NCI-H460 (cell line): ENCODE results near the gene RNF19B. TPM values are rescaled to one million over a fixed set of nuclear protein-coding genes. Genes with fewer than 3 reads are reported as not detected.
"Not testable (repeated sequence)": the region's sequence is repeated elsewhere in the genome, so short reads cannot be mapped to it uniquely, and the experiment has no call there.

Experiments
- DNase-seq: peaks from one replicate; pipeline ENCODE4 v3.0.0-alpha.2; 2016; ENCODE audit warnings: low read depth; ENCODE audit errors: extremely low read depth
- total RNA-seq: library from RNA; depleted of rRNA; stranded (reverse); fragments of >200 nt; shearing (Covaris generic); gene quantifications from 2 replicates; pipeline ENCODE4 v1.2.3, GENCODE V29; 2014

RNF19B gene
- total RNA-seq, 1 experiment from 2014 or later: 12.9 TPM

DNA sequence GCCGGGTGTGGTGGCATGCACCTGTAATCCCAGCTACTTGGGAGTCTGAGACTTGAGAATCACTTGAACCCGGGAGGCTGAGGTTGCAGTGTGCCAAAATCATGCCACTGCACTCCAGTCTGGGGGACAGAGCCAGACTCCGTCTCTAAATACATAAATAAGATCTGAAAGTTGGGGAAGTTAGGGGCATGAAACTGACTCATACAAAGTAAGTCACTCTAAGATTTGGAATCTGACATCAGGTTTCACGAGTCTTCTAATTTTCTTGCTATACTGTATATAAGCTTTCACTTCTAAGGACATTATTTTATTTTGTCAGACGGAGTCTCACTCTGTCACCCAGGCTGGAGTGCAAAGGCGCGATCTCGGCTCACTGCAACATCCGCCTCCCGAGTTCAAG lies 30.1 kb downstream of the RNF19B start:
- no peak for DNase-seq

DNA sequence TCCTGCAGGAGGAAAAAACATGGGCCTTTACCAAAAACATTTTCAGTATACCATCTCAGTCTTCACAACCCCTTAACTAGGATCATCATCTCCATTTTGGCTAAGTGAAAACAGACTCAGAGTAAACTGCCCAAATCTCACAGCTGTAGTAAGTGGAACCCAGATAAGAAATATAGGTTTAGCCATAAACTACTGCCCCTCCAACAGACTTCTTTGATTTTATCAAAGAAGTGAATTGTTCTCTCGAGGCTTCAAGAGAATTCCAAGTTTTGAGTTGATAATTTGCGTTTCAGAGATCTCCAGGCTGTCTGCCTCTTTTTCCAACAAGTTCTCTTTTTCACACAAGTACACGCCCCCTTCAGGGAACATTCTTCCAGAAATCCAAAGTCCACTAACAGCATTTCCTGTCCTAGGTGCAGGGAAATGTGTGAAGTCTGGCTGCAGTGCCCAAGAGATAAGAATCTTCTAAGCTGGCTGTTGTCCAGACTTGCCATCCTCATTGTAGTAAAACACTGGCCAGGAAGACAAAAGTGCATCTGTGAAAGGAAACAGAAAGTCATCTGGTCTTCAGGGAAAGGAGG lies 30.8 kb downstream of the RNF19B start:
- no peak for DNase-seq

DNA sequence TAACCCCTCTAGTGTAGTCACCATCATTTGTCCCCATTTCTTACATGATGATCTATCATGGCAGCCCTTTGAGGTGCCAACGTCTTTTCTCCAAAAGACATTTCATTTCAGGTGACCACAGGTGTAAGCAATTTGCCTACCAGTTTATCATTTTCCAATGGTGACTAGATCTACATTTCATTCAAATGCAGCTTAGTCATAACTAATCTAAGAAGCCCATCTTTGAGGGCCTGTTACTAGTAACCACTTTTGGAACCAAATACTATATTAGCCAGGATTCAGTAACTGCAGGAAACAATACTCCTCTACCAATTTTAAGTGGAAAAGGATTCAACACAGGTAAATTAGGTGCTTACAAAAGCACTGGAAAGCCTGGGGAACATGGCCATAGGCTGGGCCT lies 32.8 kb downstream of the RNF19B start:
- DNase-seq: no peak

DNA sequence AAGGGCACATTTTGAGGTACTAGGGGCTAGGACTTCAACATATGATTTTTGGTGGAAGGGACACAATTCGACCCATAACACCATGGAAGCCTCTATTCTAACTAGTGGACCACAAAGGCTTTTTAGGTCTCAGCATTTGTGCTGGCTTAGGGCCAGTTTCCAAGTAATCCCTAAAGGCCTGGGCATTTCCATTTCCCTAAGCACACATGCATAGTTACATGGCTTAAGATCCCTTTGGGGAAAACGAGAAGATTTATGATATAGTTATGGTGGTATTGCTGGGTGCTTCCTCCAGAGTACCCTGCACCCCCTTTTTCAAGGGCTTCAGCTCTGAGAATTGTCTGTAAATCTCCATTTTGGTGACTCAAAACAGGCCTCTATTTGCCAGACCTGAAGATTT lies 35.2 kb downstream of the RNF19B start:
- DNase-seq: no peak

DNA sequence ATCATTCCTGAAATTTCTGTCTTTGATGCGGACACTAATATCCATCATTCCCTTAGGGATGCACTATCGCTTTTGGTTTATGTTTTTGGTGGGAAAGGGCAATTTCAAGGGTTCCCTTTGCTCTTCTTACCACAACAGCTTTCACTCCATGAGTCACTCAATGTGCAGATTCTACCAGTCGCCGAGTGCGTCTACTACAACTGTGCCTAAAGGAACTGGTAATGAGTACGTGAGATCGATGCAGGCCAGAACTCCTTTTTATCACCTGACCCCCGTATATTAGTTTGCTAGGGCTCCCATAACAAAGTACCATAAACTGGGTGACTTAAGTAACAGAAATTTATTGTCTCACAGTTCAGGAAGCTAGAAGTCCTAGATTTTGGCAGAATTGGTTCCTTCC lies 35.9 kb downstream of the RNF19B start:
- no peak for DNase-seq

DNA sequence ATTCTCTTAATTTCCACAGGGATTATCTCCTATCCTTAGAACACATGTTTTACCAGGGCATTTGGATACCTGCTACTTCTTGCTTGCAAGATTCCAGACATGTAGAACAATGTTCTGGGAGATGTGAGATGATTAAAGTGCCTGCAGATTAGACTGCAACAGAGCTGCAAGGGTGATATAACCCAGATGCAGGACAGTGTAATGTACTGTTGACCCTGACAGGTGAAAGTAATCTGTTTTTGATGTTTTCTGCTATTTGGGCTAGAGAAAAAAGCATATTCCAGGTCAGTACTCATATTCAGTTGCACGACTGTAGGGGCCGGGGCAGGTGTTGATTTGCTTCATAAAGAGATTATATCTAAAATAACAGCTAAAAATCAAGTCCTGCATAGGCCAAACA lies 36.3 kb downstream of the RNF19B start:
- no peak for DNase-seq

DNA sequence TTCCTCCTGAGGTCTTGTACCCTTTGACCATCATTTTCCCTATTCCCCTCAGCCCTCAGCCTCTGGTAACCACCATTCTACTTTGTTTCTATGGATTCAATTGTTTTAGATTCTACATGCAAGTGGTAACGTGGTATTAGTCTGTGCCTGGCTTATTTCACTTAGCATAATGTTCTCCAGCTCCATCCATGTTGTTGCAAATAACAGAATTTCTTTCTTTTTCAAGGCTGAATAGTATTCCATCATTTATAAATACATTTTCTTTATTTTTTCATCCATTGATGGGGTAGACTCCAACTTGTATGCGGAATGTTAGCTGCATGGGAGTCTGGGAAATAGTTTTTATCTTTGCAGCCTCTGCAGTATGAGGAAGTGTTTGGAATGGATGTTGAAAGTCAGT lies 37.2 kb downstream of the RNF19B start:
- DNase-seq: no peak

DNA sequence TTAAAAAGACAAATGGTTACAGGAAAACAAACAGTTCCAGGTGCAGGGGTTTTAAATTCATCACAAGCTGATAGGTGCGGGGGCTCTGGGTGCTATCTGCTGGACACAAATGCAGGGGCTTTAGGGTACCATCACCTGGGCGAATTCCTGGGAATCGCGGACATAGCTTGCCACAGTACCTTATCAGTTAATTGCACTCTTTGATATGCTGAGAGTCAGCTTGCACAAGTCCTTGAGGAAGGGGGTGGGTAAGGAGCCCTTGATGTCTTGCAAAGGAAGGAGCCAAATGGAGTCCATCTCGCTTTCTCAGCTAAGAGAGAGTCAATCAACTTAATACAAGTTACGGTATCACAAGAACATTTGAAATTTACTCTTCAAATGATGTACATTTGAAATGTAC lies 38.0 kb downstream of the RNF19B start:
- DNase-seq: no peak

DNA sequence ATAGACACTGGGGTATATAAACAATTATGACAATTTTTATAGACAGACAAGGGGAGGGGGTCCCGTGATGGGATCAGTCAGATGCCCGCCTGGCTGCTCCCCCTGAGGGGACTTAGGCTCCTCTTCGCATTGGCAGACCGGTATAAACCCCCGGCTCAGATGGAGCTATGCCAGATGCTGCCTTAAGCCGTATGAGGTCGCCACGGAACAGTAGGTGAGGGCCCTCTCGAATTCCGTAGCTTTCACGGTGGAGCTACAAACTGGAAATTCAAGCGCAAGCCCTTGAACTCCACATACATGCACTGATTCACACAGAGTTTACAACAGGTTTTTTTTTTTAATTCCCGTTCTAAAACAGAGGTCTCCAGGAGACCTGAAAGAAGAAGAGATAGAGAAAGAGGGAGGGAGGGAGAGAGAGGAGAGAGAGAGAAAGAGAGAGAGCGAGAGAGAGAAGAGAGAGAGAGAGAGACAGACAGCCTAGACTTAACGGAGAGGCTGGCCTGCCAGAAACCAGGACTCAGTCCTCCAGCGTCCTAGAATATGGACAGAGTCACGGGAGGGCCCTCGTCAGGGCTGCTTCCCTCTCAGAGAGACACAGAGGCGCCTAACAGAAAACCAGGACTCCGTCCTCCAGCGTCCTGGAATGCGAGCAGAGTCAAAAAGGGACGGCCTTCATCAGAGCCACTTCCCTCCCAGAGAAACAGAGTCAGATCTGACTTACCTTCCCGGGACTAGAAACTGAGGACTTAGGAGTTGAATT lies 39.0 kb downstream of the RNF19B start:
- no peak for DNase-seq

DNA sequence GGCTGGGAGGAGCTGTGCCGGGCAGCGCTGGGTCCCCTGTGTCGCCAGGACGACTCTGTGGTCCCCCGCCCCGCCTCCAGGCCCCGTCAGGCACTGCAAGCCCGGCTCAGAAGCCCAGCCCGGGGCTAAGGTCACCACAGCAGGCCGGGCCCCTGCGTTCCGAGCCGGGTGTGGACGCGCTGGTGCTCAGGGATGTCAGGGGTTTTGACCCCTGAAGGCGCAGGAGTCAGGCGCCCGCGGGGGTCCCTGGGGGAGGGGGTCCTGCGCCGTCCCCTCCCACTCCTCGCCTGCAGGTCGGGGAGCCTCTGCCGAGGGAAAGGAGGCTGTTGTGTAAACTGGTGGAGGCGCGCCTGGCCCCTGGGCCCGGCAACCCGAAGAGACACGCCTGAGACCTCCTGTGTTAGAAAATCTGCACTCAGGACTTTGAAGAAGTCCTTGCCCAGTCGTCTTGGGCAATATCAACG lies 39.7 kb downstream of the RNF19B start:
- no peak for DNase-seq

DNA sequence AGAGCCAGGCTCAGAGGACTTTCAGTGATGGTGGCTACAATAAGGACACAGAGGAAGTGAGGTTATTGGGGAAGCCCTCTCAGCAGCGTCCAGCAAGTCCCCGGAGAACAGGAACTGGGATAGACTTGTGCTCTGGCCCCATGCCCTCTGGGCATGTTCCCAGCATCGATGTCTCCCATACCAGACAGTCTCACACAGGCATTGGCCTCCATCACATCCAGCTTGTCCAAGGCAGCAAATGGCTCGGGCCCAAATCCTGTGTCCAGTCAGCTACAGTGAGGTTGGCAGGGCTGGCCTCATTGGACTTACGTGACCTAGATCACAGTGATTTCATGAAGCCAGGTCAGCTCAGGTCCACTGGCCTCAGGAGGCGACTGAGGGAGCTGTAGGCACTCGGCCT lies 43.8 kb downstream of the RNF19B start:
- DNase-seq: no peak

DNA sequence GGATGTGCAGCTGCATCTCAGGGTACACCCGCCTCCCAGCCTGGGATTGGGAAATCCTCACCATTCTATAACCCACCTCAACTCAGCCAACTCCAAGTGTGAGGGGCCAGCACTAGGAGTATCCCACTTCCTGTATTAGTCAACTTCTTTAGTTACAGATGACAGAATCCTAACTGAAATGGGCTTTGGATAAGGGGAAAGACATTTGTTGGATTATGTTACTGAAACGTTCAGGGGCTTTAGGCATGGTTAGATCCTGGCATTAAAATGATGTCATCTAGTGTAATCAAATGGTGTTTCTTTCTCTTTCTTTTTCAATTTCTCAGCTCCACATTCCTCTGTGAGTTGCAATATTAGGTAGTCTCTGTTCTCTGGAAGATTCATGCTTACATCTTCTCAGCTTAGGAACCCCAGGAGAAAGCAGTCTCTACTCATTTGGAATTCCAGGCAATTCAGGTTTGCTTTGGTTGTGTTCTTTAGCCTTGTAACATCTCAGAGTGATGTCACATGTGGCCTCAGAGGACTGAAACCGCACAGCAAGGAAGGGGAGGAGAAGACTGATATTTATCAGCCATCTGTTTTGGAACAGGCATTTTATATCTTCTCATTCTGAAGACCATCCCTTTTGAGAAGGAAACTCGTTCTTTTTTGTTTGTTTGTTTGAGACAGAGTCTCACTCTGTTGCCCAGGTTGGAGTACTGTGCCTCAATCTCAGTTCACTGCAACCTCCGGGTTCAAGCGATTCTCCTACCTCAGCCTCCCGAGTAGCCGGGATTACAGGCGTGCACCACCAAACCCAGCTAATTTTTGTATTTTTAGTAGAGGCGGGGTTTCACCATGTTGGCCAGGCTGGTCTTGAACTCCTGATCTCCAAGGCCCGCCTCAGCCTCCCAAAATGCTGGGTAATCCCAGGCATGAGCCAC lies 44.5 kb downstream of the RNF19B start:
- no peak for DNase-seq

DNA sequence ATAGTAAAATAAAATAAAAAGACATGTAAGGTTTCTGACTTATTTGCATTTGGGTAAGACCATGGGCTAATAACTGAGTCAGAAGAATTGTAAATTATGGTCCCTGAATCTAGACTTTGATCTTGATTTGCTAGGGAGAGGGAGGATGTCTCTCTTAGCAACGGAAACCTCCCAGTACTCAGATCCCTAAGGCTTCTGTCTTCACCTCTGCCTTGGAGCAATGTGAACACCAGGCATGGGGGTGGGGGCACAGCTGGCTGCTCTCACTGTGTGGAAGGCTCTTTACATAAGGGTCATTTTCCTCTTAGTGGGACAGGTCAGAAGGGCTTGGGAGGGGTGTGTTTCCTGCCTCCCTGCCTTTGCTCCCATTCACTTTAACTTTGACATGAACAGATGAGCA lies 46.4 kb downstream of the RNF19B start:
- no peak for DNase-seq

DNA sequence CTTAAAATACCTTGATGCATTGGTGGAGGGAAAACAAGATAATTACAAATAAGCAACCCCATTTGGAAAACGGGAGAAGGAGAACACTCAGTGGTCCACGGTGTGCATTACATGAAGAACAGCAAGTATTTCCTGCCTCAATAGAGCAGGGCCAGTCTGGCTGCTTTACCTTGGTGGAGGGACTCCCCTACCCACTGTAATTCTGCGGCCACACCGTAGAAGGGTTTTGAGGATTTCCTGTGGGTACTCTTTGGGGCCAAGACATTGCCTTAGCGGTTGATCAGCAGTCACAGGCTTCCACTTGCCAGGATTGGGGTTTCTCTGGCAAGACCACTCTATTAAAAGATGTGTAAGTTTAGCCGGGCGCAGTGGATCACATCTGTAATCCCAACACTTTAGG lies 47.1 kb downstream of the RNF19B start:
- DNase-seq: no peak

DNA sequence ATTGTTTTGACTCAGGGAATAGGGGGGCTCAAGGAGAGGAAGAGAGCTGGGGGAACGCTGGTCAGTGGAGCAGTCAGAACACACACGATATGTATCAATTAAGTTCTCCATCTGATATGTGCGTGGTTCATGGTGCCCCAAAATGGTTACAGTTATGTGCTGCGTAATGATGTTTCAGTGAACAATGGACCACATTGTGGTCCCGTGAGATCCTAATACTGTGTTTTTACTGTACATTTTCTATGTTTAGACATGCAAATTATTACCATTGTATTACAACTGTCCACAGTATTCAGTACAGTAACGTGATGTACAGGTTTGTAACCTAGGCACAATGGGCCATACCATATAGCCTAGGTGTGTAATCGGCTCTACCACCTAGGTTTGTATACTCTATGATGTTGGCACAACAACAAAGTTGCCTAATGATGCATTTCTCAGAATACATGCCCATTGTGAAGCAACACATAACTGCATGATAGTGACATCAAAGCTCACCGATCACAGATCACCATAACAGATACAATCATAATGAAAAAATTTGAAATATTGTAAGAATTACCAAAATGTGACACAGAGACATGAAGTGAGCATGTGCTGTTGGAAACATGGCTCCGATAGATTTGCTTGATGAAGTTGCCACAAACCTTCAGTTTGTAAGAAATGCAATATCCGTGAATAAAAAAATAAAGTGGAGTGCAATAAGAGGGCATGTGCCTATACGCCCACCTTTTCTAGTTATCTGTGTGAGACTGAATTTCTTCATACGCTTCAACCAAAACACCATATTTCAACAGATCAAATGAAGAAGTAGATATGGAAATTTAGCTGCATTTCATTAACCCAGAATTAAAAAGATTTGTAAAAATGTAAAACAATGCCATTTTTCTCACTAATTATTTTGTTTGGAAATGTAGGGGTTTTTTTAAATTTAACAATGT lies 48.6 kb downstream of the RNF19B start:
- no peak for DNase-seq

DNA sequence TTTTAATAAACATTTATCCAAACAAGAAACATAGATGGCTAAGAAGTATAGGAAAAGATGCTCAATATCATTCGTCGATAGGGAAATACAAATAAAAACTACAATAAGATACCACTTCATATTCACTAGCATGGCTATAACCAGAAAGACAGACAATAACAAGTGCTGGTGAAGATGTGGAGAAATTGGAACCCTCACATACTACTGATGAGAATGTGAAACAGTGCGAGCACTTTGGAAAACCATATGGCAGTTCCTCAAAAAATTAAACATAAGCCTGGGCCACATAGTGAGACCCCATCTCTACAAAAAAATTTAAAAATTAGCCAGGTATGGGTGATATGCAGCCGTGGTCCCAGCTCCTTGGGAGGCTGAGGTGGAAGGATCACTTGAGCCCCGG lies 54.3 kb downstream of the RNF19B start:
- no peak for DNase-seq

DNA sequence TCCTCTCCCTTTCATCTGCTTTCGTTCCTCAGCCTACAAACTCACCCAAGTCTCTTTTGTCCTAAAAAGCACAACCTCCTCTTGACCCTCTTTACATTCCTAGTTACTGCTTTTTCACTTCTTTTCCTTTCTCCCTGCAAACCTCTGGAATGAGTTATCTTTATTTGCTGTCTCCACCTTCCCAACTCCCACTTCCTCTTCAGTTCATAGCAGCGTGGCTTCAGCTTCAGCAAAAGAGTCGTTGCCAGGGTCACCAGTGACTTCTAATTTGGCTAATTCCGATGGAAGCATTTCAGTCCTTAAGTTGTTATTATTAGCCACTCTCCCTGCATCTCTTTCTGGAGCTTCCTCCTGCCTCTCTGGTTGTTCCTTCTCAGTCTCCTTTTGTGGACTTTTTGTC lies 57.2 kb downstream of the RNF19B start:
- no peak for DNase-seq

DNA sequence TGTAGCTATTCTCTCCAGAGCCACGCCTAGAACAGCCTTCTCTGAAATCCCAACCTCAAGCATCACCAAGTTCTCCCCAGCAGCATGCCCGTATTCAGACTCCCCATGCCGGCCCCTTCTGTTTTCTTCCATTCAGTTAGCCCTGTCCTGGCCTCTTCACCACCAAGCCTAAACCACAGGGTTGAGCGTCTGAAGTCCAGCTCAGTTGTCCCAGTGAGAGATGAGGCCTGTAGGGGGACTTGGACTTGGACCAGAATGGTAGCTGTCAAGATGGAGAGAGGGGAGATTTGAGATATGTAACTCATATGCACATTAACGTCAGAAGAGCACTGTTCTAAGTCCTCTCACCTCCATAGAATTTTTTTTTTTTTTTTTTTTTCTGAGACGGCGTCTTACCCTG lies 58.0 kb downstream of the RNF19B start:
- no peak for DNase-seq

DNA sequence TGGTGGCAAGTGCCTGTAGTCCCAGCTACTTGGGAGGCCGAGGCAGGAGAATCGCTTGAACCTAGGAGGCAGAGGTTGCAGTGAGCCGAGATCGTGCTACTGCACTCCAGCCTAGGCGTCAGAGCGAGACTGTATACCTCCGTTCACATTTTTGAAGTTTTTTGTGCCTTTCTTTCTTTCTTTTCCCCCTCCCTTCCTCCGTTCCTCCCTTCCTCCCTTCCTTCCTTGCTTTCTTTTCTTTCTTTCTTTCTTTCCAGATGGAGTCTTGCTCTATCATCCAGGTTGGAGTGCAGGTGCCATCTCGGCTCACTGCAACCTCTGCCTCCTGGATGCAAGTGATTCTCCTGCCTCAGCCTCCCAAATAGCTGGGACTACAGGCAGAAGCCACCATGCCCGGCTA lies 59.0 kb downstream of the RNF19B start:
- not testable (repeated sequence) for DNase-seq

DNA sequence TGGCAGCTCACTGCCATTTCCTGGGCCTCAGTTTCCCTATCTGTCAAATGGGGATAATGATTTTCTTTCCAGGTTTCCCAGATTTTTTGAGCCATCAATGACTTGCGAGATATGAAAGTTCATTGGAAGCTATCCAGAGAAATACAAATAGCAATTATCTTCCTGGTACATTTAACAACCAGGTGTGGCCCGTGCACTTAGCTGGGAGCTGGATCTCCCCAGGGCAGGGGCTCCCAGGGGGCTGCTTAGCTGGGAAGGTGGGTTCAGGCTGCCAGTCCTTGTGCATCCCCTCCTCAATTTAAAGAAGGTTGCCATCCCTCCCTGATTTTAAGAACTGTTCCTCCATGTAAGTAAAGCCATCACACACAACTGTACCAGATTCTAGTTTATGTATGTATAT lies 59.8 kb downstream of the RNF19B start:
- DNase-seq: no peak
